MM.1S (cell line): ENCODE data around the gene CTXN3.

ENCODE experiments used
- DNase-seq: peaks from one replicate; pipeline ENCODE4 v3.0.0-alpha.2; 2015
- H2AFZ ChIP-seq: fragments of 300-600 bp; sonication (generic); 2 replicates; pipeline ENCODE4 v1.6.0; 2016; ENCODE audit warnings: antibody characterized with exemption, low read length
- H3F3A ChIP-seq: fragments of 300-600 bp; sonication (generic); 2 replicates; pipeline ENCODE4 v1.6.1; 2016; ENCODE audit warnings: mild to moderate bottlenecking, antibody characterized with exemption, low read length, moderate library complexity, mixed read lengths; ENCODE audit not compliant: insufficient read depth
- H3K27ac ChIP-seq: fragments of 300-600 bp; sonication (generic); 2 replicates; pipeline ENCODE4 v1.5.1; 2016; ENCODE audit warnings: mild to moderate bottlenecking, low read length
- H3K27me3 ChIP-seq: fragments of 300-600 bp; sonication (generic); replicated peaks from 2 replicates; pipeline ENCODE4 v1.6.0; 2016; ENCODE audit warnings: low read length; ENCODE audit not compliant: insufficient read depth
- H3K36me3 ChIP-seq: fragments of 300-600 bp; sonication (generic); replicated peaks from 2 replicates; pipeline ENCODE4 v1.6.1; 2016; ENCODE audit warnings: mild to moderate bottlenecking, low read length, mixed read lengths; ENCODE audit not compliant: insufficient read depth
- H3K4me1 ChIP-seq: fragments of 300-600 bp; sonication (generic); 2 replicates; pipeline ENCODE4 v1.6.1; 2016; ENCODE audit warnings: low read length, mixed read lengths
- H3K4me2 ChIP-seq: fragments of 300-600 bp; sonication (generic); 2 replicates; pipeline ENCODE4 v1.6.0; 2016; ENCODE audit warnings: low read depth, low read length
- H3K4me3 ChIP-seq: fragments of 300-600 bp; sonication (generic); 2 replicates; pipeline ENCODE4 v1.5.1; 2016; ENCODE audit warnings: low read length, mixed read lengths
- H3K79me2 ChIP-seq: fragments of 300-600 bp; sonication (generic); 2 replicates; pipeline ENCODE4 v1.6.1; 2016; ENCODE audit warnings: mixed run types, low read length, mixed read lengths
- H3K9ac ChIP-seq: fragments of 300-600 bp; sonication (generic); 2 replicates; pipeline ENCODE4 v1.6.1; 2016; ENCODE audit warnings: low read length, mixed read lengths
- H3K9me2 ChIP-seq: fragments of 300-600 bp; sonication (generic); replicated peaks from 2 replicates; pipeline ENCODE4 v1.6.1; 2016; ENCODE audit warnings: mild to moderate bottlenecking, low read length, mixed read lengths; ENCODE audit not compliant: insufficient read depth
- H3K9me3 ChIP-seq: fragments of 300-600 bp; sonication (generic); replicated peaks from 2 replicates; pipeline ENCODE4 v1.6.1; 2016; ENCODE audit warnings: mild to moderate bottlenecking, low read length, mixed read lengths; ENCODE audit not compliant: insufficient read depth
- H4K20me1 ChIP-seq: fragments of 300-600 bp; sonication (generic); 2 replicates; pipeline ENCODE4 v1.6.1; 2016; ENCODE audit warnings: mild to moderate bottlenecking, low read length, moderate library complexity, mixed read lengths; ENCODE audit not compliant: insufficient read depth
- EZH2 ChIP-seq: fragments of 300-600 bp; sonication (generic); optimal IDR thresholded peaks from 2 replicates; pipeline ENCODE3; 2017; ENCODE audit warnings: low read depth, mild to moderate bottlenecking, antibody characterized with exemption, low read length, mixed read lengths
- EZH2phosphoT487 ChIP-seq: fragments of 300-600 bp; sonication (generic); IDR thresholded peaks from 2 replicates; pipeline ENCODE4 v1.6.1; 2018; ENCODE audit warnings: antibody characterized with exemption, low read length
- TF ChIP-seq, protein P1 (sequence below): fragments of 300-600 bp; sonication (generic); IDR thresholded peaks from 2 replicates; pipeline ENCODE4 v1.5.1; 2016; ENCODE audit warnings: antibody characterized with exemption, low read length, mixed read lengths

Gene CTXN3

DNA sequence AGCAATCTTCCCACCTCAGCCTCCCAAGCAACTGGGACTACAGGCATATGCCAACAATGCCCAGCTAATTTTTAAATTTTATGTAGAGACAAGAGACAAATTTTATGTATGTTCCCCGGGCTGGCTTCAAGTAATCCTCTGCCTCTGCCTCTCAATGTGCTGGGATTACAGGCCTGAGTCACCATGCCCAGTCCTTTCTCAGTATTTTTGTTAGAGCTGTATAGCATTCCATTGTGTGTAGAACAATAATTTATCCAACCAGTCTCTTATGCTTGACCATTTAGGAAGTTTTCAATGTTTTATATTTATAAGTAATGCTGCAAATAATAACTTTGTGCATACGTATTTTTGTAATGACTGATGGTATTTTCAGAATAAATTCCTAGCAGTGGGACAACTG lies 38.9 kb upstream of the CTXN3 start:
- no peaks in the 10 kb centered on the region for H3K36me3 ChIP-seq
- H3K79me2 ChIP-seq: no peaks in the 10 kb centered on the region
- H3K9me2 ChIP-seq: no peaks in the 10 kb centered on the region
- no peak overlapping the region for H2AFZ ChIP-seq
- no peaks in the 10 kb centered on the region for H4K20me1 ChIP-seq
- no peaks in the 10 kb centered on the region for H3F3A ChIP-seq
- TF ChIP-seq EZH2phosphoT487 (no peak), EZH2 (no peak)
- TF ChIP-seq, protein P1, sequence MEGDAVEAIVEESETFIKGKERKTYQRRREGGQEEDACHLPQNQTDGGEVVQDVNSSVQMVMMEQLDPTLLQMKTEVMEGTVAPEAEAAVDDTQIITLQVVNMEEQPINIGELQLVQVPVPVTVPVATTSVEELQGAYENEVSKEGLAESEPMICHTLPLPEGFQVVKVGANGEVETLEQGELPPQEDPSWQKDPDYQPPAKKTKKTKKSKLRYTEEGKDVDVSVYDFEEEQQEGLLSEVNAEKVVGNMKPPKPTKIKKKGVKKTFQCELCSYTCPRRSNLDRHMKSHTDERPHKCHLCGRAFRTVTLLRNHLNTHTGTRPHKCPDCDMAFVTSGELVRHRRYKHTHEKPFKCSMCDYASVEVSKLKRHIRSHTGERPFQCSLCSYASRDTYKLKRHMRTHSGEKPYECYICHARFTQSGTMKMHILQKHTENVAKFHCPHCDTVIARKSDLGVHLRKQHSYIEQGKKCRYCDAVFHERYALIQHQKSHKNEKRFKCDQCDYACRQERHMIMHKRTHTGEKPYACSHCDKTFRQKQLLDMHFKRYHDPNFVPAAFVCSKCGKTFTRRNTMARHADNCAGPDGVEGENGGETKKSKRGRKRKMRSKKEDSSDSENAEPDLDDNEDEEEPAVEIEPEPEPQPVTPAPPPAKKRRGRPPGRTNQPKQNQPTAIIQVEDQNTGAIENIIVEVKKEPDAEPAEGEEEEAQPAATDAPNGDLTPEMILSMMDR: no peak
- no peak overlapping the region for H3K4me3 ChIP-seq
- H3K27ac ChIP-seq: no peak overlapping the region
- H3K9me3 ChIP-seq: no peaks in the 10 kb centered on the region
- no peaks in the 10 kb centered on the region for H3K4me1 ChIP-seq
- DNase-seq: no peak
- H3K27me3 ChIP-seq: no peaks in the 10 kb centered on the region
- no peak overlapping the region for H3K4me2 ChIP-seq
- no peak overlapping the region for H3K9ac ChIP-seq

DNA sequence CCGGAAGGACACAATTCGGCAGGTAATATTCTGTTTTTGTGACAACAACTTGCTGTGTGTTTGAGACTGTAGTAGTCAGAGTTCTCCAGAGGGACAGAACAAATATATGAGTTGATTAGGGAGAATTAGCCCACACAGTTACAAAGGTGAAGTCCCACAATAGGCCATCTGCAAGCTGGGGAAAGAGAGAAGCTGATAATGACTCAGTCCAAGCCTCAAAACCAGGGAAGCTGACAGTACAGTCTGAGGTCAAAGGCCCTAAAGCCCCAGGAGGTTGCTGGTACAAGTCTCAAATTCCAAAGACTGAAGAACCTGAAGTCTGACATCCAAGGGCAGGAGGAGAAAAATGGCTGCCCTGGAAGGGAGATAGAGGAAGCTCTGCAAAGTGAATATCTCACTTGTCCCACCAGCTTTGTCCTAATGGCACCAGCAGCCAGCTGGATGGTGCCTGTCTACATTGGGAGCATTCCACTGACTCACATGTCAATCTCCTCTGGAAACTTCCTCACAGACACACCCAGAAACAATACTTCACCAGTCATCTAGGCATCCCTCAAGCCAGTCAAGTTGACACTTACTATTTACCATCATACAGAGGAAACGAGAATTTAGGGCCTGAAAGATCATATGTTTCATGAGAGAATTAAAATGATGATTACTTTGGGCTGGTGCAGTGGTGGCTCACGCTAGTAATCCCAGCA lies 36.3 kb upstream of the CTXN3 start:
- TF ChIP-seq, protein P1: no peak
- TF ChIP-seq EZH2phosphoT487 (no peak), EZH2 (no peak)
- Histone ChIP-seq H3K79me2 (no peaks in the 10 kb centered on the region), H3K9ac (no peak overlapping the region), H3K27ac (no peak overlapping the region), H3K9me2 (no peaks in the 10 kb centered on the region), H3K4me3 (no peak overlapping the region), H3K4me2 (no peak overlapping the region), H3K4me1 (no peaks in the 10 kb centered on the region), H3F3A (no peaks in the 10 kb centered on the region), H3K36me3 (no peaks in the 10 kb centered on the region), H4K20me1 (no peaks in the 10 kb centered on the region), H3K27me3 (no peaks in the 10 kb centered on the region), H2AFZ (no peak overlapping the region), H3K9me3 (no peaks in the 10 kb centered on the region)
- DNase-seq: no peak

DNA sequence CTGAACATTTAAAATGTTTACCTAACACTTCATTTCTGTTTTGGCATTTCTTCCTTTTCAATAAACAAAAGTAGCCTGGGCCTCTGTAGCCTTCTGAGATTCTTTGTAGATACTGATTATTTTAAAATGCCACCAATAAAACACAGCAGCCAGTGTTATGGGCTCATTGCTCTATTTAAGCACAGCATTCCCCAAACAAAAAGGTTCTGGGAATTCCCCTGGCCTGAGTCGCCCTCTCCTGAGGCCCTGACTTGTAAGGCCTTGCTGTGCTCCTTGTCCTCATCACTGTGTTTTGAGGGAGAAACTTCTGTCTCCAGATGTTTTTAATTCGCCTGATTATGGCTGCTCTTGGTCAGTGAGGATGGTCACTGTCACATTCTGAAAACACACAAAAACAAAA lies 33.0 kb upstream of the CTXN3 start:
- Histone ChIP-seq H3K36me3 (no peaks in the 10 kb centered on the region), H4K20me1 (no peaks in the 10 kb centered on the region), H3K9me3 (no peaks in the 10 kb centered on the region), H3K9me2 (no peaks in the 10 kb centered on the region), H3K4me2 (no peak overlapping the region), H3F3A (no peaks in the 10 kb centered on the region), H3K79me2 (no peaks in the 10 kb centered on the region), H2AFZ (no peak overlapping the region), H3K4me1 (no peaks in the 10 kb centered on the region), H3K4me3 (no peak overlapping the region), H3K27ac (no peak overlapping the region), H3K27me3 (no peaks in the 10 kb centered on the region), H3K9ac (no peak overlapping the region)
- TF ChIP-seq, protein P1: no peak
- TF ChIP-seq EZH2phosphoT487 (no peak), EZH2 (no peak)
- DNase-seq: no peak
